KBM-7 (cell line): ENCODE data around the gene ABCC11.

Source experiments
- DNase-seq: peaks from one replicate; pipeline ENCODE4 v3.0.0-alpha.2; 2015
- in situ Hi-C: fragments of 300-500 bp; cut with MboI; formaldehyde crosslinking; loops from 2 replicates; pipeline ENCODE4 v1.14.3; 2020; ENCODE audit warnings: low sequenced_read_pairs, low pct_unique_long_range_greater_than_20kb, mixed read lengths

Gene ABCC11

DNA sequence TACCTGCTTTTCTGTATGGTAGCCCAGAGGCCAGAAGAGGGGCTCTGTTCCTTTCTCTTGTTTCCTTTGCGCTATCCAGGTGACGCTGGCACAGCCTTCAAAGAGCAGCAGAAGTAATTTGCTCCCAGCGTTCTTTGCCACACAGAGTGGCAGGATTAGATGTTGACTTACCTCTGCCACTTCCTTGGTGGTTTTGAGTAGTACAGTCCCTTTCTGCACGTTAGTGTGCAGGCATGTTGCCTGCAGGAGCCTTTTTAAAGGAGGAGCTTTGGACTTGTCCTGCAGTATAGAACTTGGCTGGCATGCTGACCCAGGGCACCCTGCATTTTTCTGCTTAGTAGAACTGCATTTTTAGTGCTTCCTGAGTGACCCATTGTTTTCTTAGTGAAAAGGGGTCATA is at the start of gene ABCC11:
ABCC11 (minus strand) TSS at position 229 of the 400 bp plus-strand sequence. CDS start 15,618 bp downstream, outside the sequence.
- DNase-seq: no peak
- in situ Hi-C loops: no loop called here

DNA sequence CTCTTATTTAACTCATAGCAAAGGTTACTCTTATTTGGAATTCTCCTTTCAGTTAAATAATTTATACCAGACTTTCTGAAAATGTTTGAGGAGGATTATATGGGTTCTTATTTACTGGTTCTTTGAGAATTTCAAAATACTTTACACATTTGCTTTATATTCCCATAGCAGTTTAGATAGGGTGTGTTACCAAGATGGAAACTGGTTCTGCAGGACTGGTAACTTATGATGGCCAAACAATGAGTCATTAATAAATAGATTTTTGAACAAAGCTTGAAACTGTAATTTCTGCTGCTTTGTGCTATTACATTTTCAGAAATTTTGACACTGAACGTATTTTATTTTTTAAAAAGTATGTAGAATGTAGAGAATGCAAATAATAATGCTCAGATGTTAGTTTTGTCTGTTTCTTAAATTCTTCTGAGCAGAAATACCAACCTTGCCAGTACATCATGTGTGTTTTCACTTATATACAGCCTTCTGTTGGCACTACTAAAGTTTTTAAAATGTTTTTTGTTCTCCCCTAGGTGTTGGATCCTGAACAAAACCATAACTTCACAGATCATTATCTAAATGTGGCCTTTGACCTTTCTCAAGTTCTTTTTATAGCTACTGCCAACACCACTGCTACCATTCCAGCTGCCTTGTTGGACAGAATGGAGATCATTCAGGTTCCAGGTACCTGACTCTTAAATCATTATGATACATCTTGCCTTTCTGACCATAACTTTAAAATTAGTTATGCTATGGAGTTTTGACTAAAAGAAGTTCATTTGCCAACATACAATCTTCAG is 48.3 kb upstream of the ABCC11 start:
- in situ Hi-C loops: no loop called here
- no peak for DNase-seq

DNA sequence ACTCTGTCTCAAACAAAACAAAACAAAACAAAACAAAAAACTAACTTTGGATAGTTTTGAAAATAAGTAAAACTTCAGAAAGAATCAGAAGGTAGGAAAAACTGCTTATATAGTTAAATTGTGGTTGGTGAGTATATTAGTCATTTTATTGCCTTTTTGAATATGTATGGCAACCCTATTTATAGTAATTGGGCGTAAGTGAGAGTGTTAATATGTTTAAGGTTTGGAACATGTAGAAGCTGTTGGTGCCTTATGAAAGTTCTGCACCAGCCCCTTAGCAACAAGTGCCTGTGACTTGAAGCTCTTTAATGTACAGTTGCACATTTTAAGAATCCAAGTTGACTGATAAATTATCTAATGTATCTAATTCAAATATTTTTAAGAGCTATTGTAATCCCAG is 47.4 kb upstream of the ABCC11 start:
- no peak for DNase-seq
- in situ Hi-C loops: no loop called here

- in situ Hi-C loops: no loop called here
- no peak for DNase-seq
Observed at GRCh38 chr16:48292452-48292851, 45.1 kb upstream of the ABCC11 start.

GRCh38 chr16:48291754-48292153 is 44.4 kb upstream of the ABCC11 start:
- in situ Hi-C loops: no loop called here
- no peak for DNase-seq

DNA sequence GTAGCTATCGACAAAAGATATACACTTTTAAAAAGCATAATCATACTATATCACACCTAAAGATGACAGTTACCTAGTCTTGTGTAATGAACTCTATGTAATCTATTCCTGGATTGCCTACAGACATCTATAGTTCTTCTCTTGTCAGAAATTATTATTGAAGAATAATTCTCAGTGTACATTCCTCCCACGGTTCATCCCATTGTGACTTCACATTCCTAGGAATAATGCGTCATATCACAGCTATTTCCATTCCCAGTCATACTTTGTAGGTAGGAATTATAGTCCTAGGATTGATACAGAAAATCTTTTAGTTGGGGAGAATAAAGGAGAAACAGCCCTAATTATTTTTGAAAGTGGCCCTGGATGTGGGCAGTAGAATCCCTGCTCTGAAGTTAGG is 44.0 kb upstream of the ABCC11 start:
- no peak for DNase-seq
- in situ Hi-C loops: no loop called here

DNA sequence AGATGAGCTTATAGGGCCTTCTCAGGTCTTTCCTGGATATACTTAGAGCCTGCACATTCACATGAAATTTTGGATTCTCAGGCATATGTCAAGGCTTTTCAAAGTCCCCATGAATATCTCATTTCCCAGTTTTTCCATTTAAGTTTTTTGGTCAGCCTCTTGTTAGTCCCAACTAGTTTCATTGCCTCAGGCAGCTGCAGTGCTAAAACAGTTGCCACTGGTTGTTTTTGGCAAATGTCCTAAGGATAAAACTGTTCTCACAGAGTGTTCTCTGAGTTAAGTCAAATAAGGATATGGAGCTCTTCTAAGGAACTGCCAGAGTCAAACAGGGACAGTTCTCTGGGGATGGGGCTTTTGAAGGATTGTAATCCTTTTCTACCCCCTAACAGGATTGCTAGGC is 39.9 kb upstream of the ABCC11 start:
- in situ Hi-C loops: no loop called here
- no peak for DNase-seq

DNA sequence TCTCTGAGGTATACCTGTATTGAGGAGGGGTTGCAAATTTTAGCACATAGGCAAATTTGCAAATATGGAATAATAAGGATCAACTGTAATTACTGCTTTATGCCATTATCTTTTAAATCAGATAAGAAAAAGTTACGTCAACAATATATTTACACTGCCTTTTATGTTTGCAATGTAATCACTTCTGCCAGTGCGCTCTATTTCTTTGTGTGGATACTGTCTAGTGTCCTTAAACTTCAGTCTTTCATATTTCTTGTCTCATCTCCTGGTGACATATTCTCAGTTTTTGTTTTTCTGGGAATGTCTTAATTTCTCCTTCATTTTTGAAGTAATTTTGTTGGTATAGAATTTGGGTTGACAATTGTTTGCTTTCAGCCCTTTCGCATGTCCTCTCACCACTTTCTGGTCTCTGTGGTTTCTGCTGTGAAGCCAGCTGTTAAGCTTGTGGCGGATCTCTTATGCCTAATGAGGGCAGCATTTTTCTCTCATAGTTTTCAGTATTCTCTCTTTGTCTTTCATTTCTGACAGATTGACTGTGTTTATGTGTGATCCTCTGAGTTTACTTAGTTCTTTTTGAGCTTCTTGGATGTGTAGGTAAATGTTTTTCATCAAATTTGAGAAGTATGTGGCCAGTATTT is 37.6 kb upstream of the ABCC11 start:
- peak; percentile 4 for DNase-seq
- in situ Hi-C loops: no loop called here

DNA sequence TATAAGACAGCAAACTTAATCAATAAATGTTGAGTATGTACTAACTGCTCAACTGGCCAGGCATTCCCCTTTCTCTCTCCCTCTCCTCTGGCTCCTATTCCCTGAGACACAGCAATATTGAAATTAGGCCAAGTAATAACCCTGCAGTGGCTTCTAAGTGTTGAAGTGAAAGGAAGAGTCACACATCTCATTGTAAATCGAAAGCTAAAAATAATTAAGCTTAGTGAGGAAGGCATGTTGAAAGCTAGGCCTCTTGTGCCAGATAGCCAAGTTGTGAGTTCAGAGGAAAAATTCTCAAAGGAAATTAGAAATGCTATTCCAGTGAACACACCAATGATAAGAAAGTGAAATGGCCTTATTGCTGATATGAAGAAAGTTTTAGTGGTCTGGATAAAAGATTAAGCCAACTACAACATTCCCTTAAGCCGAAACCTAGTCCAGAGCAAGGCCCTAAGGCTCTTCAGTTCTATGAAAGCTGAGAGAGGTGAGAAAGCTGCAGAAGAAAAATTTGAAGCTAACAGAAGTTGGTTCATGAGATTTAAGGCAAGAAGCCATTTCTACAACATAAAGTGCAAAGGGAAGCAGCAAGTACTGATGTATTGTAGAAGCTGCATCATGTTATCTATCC is 35.4 kb upstream of the ABCC11 start:
- no peak for DNase-seq
- in situ Hi-C loops: no loop called here

DNA sequence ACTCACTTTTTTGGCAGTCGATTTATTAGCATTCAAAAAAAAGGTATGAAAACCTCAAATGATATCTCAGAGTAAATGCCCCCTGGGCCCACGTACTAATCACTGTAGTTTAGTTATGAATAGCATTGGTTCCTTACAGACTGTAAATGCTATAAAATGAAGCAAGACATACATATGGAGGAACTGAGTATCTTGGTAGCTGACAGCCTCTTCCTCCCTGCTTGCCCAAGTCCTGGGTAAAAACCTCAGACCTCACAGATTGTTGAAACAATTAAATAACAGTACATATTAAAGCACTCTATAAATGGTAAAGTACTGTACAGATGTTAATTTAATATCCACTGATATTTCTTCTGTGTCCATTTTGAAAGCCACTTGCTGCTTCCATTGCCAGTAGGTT is 33.2 kb upstream of the ABCC11 start:
- DNase-seq: no peak
- in situ Hi-C loops: no loop called here

GRCh38 chr16:48279199-48279598 is 31.9 kb upstream of the ABCC11 start:
- in situ Hi-C loops: no loop called here
- DNase-seq: no peak

- DNase-seq: no peak
- in situ Hi-C loops: no loop called here
Observed at GRCh38 chr16:48277158-48277557, 29.8 kb upstream of the ABCC11 start.

GRCh38 chr16:48276102-48276501 is 28.8 kb upstream of the ABCC11 start:
- no peak for DNase-seq
- in situ Hi-C loops: no loop called here

DNA sequence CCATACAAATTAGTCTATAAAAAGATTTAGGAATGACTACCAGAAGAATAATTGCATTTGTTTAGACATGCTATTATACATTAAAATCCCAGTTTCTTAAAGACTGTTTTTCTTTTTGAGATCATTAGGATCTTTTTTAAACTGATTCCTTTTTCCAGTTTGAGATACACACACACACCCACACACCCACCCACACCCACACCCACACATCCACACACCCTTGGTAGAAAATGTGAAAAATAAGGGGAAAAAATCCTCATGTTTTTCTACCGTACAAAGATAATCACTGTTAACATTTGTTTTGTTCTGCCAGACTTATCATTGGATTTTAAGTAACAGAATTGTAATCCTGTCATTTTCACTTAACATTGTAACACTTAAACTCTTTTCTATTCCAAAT is 27.1 kb upstream of the ABCC11 start:
- DNase-seq: no peak
- in situ Hi-C loops: no loop called here

DNA sequence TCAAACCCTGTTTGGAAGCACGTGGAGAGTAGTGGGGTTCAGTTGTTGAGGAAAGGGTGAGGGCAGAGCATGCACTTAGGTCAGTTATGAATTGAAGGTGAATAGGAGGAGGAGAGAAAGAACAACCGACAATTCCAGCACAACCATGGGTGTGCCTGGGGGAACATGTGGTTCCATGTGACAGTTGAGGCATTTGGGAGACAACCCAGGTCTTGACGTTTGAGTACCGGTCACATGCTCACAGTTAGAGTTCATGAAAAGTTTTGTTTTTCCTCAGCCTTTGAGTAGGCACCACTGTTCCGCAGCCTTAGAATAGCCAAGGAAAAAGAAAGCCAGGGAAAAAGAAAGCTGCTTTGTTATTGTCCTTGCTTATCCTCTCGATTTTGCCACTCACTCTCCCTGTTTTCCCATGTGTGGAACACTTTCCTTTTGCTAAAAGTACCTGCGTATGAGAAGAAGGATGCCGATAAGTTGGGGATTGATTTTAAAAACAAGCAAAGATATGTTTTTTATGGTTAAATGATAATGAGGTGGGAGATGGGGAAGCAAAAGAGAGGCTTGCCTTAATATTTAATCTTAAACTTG is 25.6 kb upstream of the ABCC11 start:
- in situ Hi-C loops: no loop called here
- no peak for DNase-seq

- no peak for DNase-seq
- in situ Hi-C loops: no loop called here
Observed at GRCh38 chr16:48271728-48272127, 24.4 kb upstream of the ABCC11 start.

DNA sequence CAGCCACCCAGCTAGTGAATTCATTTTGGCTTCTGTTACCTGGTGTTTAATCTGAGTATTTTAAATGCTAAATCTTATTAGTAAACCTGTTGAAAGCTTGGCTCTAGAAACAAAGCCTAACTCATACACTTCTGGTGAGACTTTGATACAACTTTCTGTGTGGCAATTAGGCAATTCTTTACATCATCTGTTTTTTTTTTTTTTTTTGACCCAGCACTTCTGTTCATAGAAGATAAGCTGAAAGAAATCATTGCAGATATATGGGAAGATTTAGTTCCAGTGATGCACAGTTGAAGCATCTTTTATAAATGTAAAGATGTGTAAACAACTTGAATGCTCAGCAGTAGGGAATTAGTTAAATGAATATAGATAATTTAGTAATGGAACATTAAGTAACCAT is 21.7 kb upstream of the ABCC11 start:
- no peak for DNase-seq
- in situ Hi-C loops: no loop called here

DNA sequence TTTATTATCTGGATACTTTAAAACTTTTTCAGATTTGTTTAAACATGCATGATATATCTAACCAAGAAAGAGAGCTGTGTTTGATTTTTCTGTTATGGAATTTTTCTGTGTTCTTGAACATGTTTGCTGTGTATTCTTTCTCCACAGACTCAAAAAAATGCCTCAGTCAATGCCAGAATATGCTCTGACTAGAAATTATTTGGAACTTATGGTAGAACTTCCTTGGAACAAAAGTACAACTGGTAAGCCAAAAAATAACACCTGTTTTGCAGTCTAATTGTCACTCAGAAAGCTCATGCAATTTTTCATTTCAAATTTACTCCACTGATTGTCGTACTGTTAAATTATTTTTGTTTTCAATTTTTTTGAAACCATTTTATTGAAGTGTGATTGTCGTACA is 15.3 kb upstream of the ABCC11 start:
- in situ Hi-C loops: no loop called here
- no peak for DNase-seq

GRCh38 chr16:48261569-48261968 is 14.2 kb upstream of the ABCC11 start:
- no peak for DNase-seq
- in situ Hi-C loops: no loop called here

GRCh38 chr16:48256579-48257177 is 9.3 kb upstream of the ABCC11 start:
- no peak for DNase-seq
- in situ Hi-C loops: no loop called here
